HepG2 (cell line): ENCODE data around the gene PRKAR1B. TPM values are rescaled to one million over a fixed set of nuclear protein-coding genes. Genes with fewer than 3 reads are reported as not detected.

Experiments
- AKAP8 ChIP-seq: sonication (generic); formaldehyde crosslinking; IDR thresholded peaks from 2 replicates; pipeline ENCODE4 v1.5.1; 2020; ENCODE audit warnings: mild to moderate bottlenecking, missing genetic modification reagents
- BHLHE40 ChIP-seq: IDR thresholded peaks from 2 replicates; pipeline ENCODE4 v1.6.1; 2011; ENCODE audit warnings: low read length, improper control_type of control experiment
- CAMTA2 ChIP-seq: sonication (generic); formaldehyde crosslinking; IDR thresholded peaks from 2 replicates; pipeline ENCODE4 v1.4.0; 2020; ENCODE audit warnings: mild to moderate bottlenecking, missing genetic modification reagents, borderline replicate concordance
- CCAR2 ChIP-seq: fragments of 200-400 bp; formaldehyde crosslinking; optimal IDR thresholded peaks from 2 replicates; pipeline ENCODE3; 2018; ENCODE audit warnings: low read depth, mild to moderate bottlenecking, low read length, moderate library complexity
- MIER3 ChIP-seq: IDR thresholded peaks from 2 replicates; pipeline ENCODE4 v1.6.1; 2016; ENCODE audit warnings: missing compliant biosample characterization, borderline replicate concordance
- POLR2AphosphoS2 ChIP-seq: IDR thresholded peaks from 2 replicates; pipeline ENCODE4 v1.6.1; 2011; ENCODE audit warnings: low read depth, low read length, improper control_type of control experiment
- PPARG ChIP-seq: conservative IDR thresholded peaks from 2 replicates; pipeline ENCODE4 v1.6.1; 2016; ENCODE audit warnings: missing biosample characterization, missing genetic modification reagents
- RFXAP ChIP-seq: sonication (generic); formaldehyde crosslinking; IDR thresholded peaks from 2 replicates; pipeline ENCODE4 v1.4.0; 2020; ENCODE audit warnings: missing genetic modification reagents, borderline replicate concordance
- SATB2 ChIP-seq: sonication (generic); formaldehyde crosslinking; IDR thresholded peaks from 2 replicates; pipeline ENCODE4 v1.5.0; 2020; ENCODE audit warnings: missing genetic modification reagents
- SMAD3 ChIP-seq: sonication (generic); formaldehyde crosslinking; IDR thresholded peaks from 2 replicates; pipeline ENCODE4 v1.4.0; 2020; ENCODE audit warnings: missing genetic modification reagents
- SNAPC5 ChIP-seq: sonication (generic); formaldehyde crosslinking; IDR thresholded peaks from 2 replicates; pipeline ENCODE4 v1.8.1; 2023; ENCODE audit warnings: mild to moderate bottlenecking, missing genetic modification reagents, borderline replicate concordance
- SSRP1 ChIP-seq: IDR thresholded peaks from 2 replicates; pipeline ENCODE4 v1.6.1; 2016; ENCODE audit warnings: control low read depth
- SYNCRIP ChIP-seq: fragments of 200-400 bp; formaldehyde crosslinking; IDR thresholded peaks from 2 replicates; pipeline ENCODE4 v1.6.1; 2018; ENCODE audit warnings: mild to moderate bottlenecking, low read depth, low read length; ENCODE audit not compliant: insufficient read depth
- TOE1 ChIP-seq: sonication (generic); formaldehyde crosslinking; IDR thresholded peaks from 2 replicates; pipeline ENCODE4 v1.4.0; 2020; ENCODE audit warnings: mild to moderate bottlenecking, missing genetic modification reagents
- ZFP1 ChIP-seq: IDR thresholded peaks from 2 replicates; pipeline ENCODE4 v1.6.1; 2016
- ZNF136 ChIP-seq: sonication (generic); formaldehyde crosslinking; IDR thresholded peaks from 2 replicates; pipeline ENCODE4 v1.8.1; 2022; ENCODE audit warnings: low read depth, mild to moderate bottlenecking, moderate library complexity, missing genetic modification reagents
- ZNF225 ChIP-seq: sonication (generic); formaldehyde crosslinking; IDR thresholded peaks from 2 replicates; pipeline ENCODE4 v1.4.0; 2020; ENCODE audit warnings: mild to moderate bottlenecking, missing genetic modification reagents
- ZNF253 ChIP-seq: sonication (generic); formaldehyde crosslinking; IDR thresholded peaks from 2 replicates; pipeline ENCODE4 v1.8.0; 2022; ENCODE audit warnings: mild to moderate bottlenecking, missing genetic modification reagents, borderline replicate concordance
- ZNF503 ChIP-seq: sonication (generic); formaldehyde crosslinking; IDR thresholded peaks from 2 replicates; pipeline ENCODE4 v1.4.0; 2020; ENCODE audit warnings: missing genetic modification reagents
- ZNF703 ChIP-seq: sonication (generic); formaldehyde crosslinking; IDR thresholded peaks from 2 replicates; pipeline ENCODE4 v1.5.1; 2020; ENCODE audit warnings: missing genetic modification reagents, mild to moderate bottlenecking, moderate library complexity, borderline replicate concordance
- ZSCAN31 ChIP-seq: sonication (generic); formaldehyde crosslinking; IDR thresholded peaks from 2 replicates; pipeline ENCODE4 v1.5.0; 2020; ENCODE audit warnings: low read depth, mild to moderate bottlenecking, missing genetic modification reagents
- polyA plus RNA-seq, 8 experiments: library from polyadenylated mRNA; depleted of rRNA in 3 of 8; stranded (reverse) in 7 of 8; unstranded in 1 of 8; fragments of >200 nt; fragmentation: Illumina TruSeq in 4 of 8; extraction: Trizol in 4 of 8; gene quantifications; 2 replicates each; pipeline versions ENCODE4 v1.2.1 to v1.2.3, GENCODE V29; 2011 to 2016; ENCODE audit warnings: low read depth in 4 of 8, missing spikeins in 1 of 8, mixed read lengths in 1 of 8; ENCODE audit not compliant: insufficient read depth in 1 of 8
- total RNA-seq, 5 experiments: library from RNA; depleted of rRNA; stranded (reverse); fragments of >200 nt; fragmentation: Illumina TruSeq; extraction: Trizol; gene quantifications; 2 replicates each; pipeline ENCODE4 v1.2.3, GENCODE V29; 2016; ENCODE audit warnings: low read depth in 1 of 5
- TF ChIP-seq, protein P1 (sequence below): fragments of 450-650 bp; IDR thresholded peaks from 2 replicates; pipeline ENCODE4 v1.6.1; 2017
- TF ChIP-seq, protein P2 (sequence below): sonication (generic); formaldehyde crosslinking; IDR thresholded peaks from 2 replicates; pipeline ENCODE4 v1.9.0; 2021; ENCODE audit warnings: missing genetic modification reagents, borderline replicate concordance

PRKAR1B gene
- total and polyA plus RNA-seq, 2 of the 13 experiments (the other 11 are each of a cell fraction or from before 2014, with no cell fraction given): 7.9 to 28.2 TPM

- no peak for TF ChIP-seq ZNF253 (CRISPR knock-in tag)
- TF ChIP-seq ZNF703: no peak
- no peak for TF ChIP-seq TOE1
- no peak for TF ChIP-seq SATB2 (CRISPR knock-in tag)
- TF ChIP-seq SMAD3 (CRISPR knock-in tag): no peak
- TF ChIP-seq, protein P1, sequence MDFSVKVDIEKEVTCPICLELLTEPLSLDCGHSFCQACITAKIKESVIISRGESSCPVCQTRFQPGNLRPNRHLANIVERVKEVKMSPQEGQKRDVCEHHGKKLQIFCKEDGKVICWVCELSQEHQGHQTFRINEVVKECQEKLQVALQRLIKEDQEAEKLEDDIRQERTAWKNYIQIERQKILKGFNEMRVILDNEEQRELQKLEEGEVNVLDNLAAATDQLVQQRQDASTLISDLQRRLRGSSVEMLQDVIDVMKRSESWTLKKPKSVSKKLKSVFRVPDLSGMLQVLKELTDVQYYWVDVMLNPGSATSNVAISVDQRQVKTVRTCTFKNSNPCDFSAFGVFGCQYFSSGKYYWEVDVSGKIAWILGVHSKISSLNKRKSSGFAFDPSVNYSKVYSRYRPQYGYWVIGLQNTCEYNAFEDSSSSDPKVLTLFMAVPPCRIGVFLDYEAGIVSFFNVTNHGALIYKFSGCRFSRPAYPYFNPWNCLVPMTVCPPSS: no peak
- no peak for TF ChIP-seq CAMTA2 (CRISPR knock-in tag)
- TF ChIP-seq, protein P2, sequence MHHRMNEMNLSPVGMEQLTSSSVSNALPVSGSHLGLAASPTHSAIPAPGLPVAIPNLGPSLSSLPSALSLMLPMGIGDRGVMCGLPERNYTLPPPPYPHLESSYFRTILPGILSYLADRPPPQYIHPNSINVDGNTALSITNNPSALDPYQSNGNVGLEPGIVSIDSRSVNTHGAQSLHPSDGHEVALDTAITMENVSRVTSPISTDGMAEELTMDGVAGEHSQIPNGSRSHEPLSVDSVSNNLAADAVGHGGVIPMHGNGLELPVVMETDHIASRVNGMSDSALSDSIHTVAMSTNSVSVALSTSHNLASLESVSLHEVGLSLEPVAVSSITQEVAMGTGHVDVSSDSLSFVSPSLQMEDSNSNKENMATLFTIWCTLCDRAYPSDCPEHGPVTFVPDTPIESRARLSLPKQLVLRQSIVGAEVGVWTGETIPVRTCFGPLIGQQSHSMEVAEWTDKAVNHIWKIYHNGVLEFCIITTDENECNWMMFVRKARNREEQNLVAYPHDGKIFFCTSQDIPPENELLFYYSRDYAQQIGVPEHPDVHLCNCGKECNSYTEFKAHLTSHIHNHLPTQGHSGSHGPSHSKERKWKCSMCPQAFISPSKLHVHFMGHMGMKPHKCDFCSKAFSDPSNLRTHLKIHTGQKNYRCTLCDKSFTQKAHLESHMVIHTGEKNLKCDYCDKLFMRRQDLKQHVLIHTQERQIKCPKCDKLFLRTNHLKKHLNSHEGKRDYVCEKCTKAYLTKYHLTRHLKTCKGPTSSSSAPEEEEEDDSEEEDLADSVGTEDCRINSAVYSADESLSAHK: no peak
- no peak for TF ChIP-seq ZNF136 (CRISPR knock-in tag)
- no peak for TF ChIP-seq POLR2AphosphoS2
- no peak for TF ChIP-seq ZNF503
- TF ChIP-seq ZNF225 (CRISPR knock-in tag): no peak
- no peak for TF ChIP-seq CCAR2
- no peak for TF ChIP-seq MIER3
- no peak for TF ChIP-seq ZFP1 (CRISPR knock-in tag)
- no peak for TF ChIP-seq SYNCRIP
- no peak for TF ChIP-seq SNAPC5
- TF ChIP-seq BHLHE40: no peak
- no peak for TF ChIP-seq SSRP1
- TF ChIP-seq PPARG: no peak
- no peak for TF ChIP-seq RFXAP (CRISPR knock-in tag)
- no peak for TF ChIP-seq ZSCAN31 (CRISPR knock-in tag)
- TF ChIP-seq AKAP8 (CRISPR knock-in tag): no peak
Measured at GRCh38 chr7:617614-618538, 109.2 kb downstream of the PRKAR1B start (continued).
